OCI-LY1 (cell line): ENCODE data around the gene DNAJC24.

Experiments
- H2AFZ ChIP-seq: fragments of 200-600 bp; sonication (generic), shearing (Covaris generic); 2 replicates; pipeline ENCODE4 v1.6.0; 2014; ENCODE audit warnings: antibody characterized with exemption, mild to moderate bottlenecking, low read length
- H3F3A ChIP-seq: fragments of 200-600 bp; sonication (generic), shearing (Covaris generic); 2 replicates; pipeline ENCODE4 v1.6.0; 2014; ENCODE audit warnings: mild to moderate bottlenecking, antibody characterized with exemption, low read length, moderate library complexity; ENCODE audit not compliant: insufficient read depth
- H3K27ac ChIP-seq: fragments of 200-600 bp; sonication (generic); 2 replicates; pipeline ENCODE4 v1.5.1; 2014; ENCODE audit warnings: low read length, mixed run types, mild to moderate bottlenecking, low read depth; ENCODE audit not compliant: poor library complexity, severe bottlenecking
- H3K27me3 ChIP-seq: fragments of 200-600 bp; sonication (generic); 2 replicates; pipeline ENCODE4 v1.6.0; 2014; ENCODE audit warnings: antibody characterized with exemption, mild to moderate bottlenecking, low read length, moderate library complexity; ENCODE audit not compliant: insufficient read depth
- H3K36me3 ChIP-seq: fragments of 200-600 bp; sonication (generic); 2 replicates; pipeline ENCODE4 v1.6.1; 2014; ENCODE audit warnings: mild to moderate bottlenecking, antibody characterized with exemption, low read length, moderate library complexity, mixed read lengths; ENCODE audit not compliant: insufficient read depth
- H3K4me1 ChIP-seq: fragments of 200-600 bp; sonication (generic); 2 replicates; pipeline ENCODE4 v1.5.1; 2014; ENCODE audit warnings: mild to moderate bottlenecking, low read length, moderate library complexity; ENCODE audit not compliant: insufficient read depth, severe bottlenecking
- H3K4me2 ChIP-seq: fragments of 200-600 bp; sonication (generic), shearing (Covaris generic); 2 replicates; pipeline ENCODE4 v1.6.1; 2014; ENCODE audit warnings: low read length
- H3K4me3 ChIP-seq: fragments of 200-600 bp; sonication (generic); 2 replicates; pipeline ENCODE4 v1.5.1; 2014; ENCODE audit warnings: low read length, low read depth, mild to moderate bottlenecking, mixed read lengths; ENCODE audit not compliant: poor library complexity, severe bottlenecking
- H3K79me2 ChIP-seq: fragments of 200-600 bp; shearing (Covaris generic); 2 replicates; pipeline ENCODE4 v1.6.1; 2016; ENCODE audit warnings: mixed run types, low read length, mixed read lengths; ENCODE audit not compliant: insufficient read depth
- H3K9ac ChIP-seq: fragments of 200-600 bp; sonication (generic), shearing (Covaris generic); 2 replicates; pipeline ENCODE4 v1.6.1; 2014; ENCODE audit warnings: mild to moderate bottlenecking, low read length, mixed read lengths
- H3K9me2 ChIP-seq: fragments of 200-600 bp; sonication (generic), shearing (Covaris generic); 2 replicates; pipeline ENCODE4 v1.6.1; 2014; ENCODE audit warnings: low read depth, mild to moderate bottlenecking, low read length, mixed read lengths
- H3K9me3 ChIP-seq: fragments of 200-600 bp; shearing (Covaris generic); 2 replicates; pipeline ENCODE4 v1.6.1; 2014; ENCODE audit warnings: low read length, mixed read lengths
- H4K20me1 ChIP-seq: fragments of 200-600 bp; sonication (generic), shearing (Covaris generic); 2 replicates; pipeline ENCODE4 v1.6.0; 2016; ENCODE audit warnings: mild to moderate bottlenecking, low read length; ENCODE audit not compliant: insufficient read depth
- CTCF ChIP-seq: fragments of 200-600 bp; sonication (generic), shearing (Covaris generic); IDR thresholded peaks from 2 replicates; pipeline ENCODE4 v1.5.1; 2017; ENCODE audit warnings: mild to moderate bottlenecking, antibody characterized with exemption, low read length, moderate library complexity, mixed read lengths
- EZH2 ChIP-seq: fragments of 200-600 bp; sonication (generic), shearing (Covaris generic); IDR thresholded peaks from 2 replicates; pipeline ENCODE4 v1.8.0; 2017; ENCODE audit warnings: borderline replicate concordance, mixed run types, mild to moderate bottlenecking, antibody characterized with exemption, low read length, moderate library complexity, mixed read lengths

DNAJC24 gene

DNA sequence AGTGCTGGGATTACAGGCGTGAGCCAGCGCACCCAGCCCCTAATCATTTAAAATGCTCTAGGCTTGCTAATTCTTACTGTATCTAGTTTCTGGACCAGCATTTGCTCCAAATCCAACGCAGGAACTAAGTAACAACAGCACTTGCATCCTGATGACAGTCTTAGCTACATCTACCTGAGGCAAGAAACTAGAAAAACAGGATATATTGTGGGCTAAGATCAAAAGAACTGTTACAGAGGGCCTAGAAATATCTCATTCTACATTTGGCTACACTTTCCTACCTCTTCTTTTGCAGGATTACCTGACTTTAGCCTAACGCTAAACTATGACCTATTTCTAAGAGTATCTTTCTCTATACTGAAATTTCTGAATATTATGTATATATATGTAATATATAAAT, 7.9 kb upstream of the DNAJC24 start:
- Histone ChIP-seq H3K4me3 (no peak overlapping the region), H3F3A (no peaks in the 10 kb centered on the region), H3K9me2 (no peaks in the 10 kb centered on the region)

GRCh38 chr11:31366795-31367194, 2.9 kb upstream of the DNAJC24 start:
- TF ChIP-seq EZH2 = no peak
- no peak for TF ChIP-seq CTCF
- no peak overlapping the region for H3K27ac ChIP-seq

More for the DNA sequence above, 7.9 kb upstream of the DNAJC24 start:
- TF ChIP-seq CTCF = no peak
- TF ChIP-seq EZH2 = no peak
- no peak overlapping the region for H3K4me2 ChIP-seq
- H3K79me2 ChIP-seq = no peaks in the 10 kb centered on the region
- no peak overlapping the region for H2AFZ ChIP-seq
- H3K9me3 ChIP-seq = no peaks in the 10 kb centered on the region
- no peaks in the 10 kb centered on the region for H3K4me1 ChIP-seq
- no peaks in the 10 kb centered on the region for H3K36me3 ChIP-seq
- H4K20me1 ChIP-seq = no peaks in the 10 kb centered on the region
- no peak overlapping the region for H3K9ac ChIP-seq
- H3K27me3 ChIP-seq = no peaks in the 10 kb centered on the region
- no peak overlapping the region for H3K27ac ChIP-seq

DNA sequence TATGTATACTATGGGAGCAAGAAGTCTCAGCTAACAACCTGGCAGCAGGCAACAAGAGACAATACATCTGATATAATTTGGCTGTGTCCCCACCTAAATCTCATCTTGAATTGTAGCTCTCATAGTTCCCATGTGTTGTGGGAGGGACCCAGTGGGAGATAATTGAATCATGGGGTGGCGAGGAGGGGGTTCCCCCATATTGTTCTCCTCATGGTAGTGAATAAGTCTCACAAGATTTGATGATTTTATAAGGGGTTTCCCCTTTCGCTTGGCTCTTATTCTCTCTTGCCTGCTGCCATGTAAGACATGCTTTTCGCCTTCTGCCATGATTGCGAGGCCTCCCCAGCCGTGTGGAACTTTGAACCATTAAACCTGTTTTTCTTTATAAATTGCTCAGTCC, 6.2 kb downstream of the DNAJC24 start:
- no peaks in the 10 kb centered on the region for H4K20me1 ChIP-seq
- H3K36me3 ChIP-seq = no peaks in the 10 kb centered on the region
- no peak overlapping the region for H3K4me3 ChIP-seq
- no peaks in the 10 kb centered on the region for H3K9me2 ChIP-seq
- H3F3A ChIP-seq = no peaks in the 10 kb centered on the region
- no peaks in the 10 kb centered on the region for H3K27me3 ChIP-seq
- no peak overlapping the region for H2AFZ ChIP-seq
- H3K79me2 ChIP-seq = 0 out of 2 replicates have a peak, but pooled peaks cover 11% of the 10 kb centered on the region
- TF ChIP-seq CTCF = no peak
- TF ChIP-seq EZH2 = no peak
- H3K4me1 ChIP-seq = peaks cover 13% of the 10 kb centered on the region
- no peaks in the 10 kb centered on the region for H3K9me3 ChIP-seq
- no peak overlapping the region for H3K9ac ChIP-seq
- H3K27ac ChIP-seq = no peak overlapping the region
- 0 out of 2 replicates have a peak overlapping the region, but pooled peaks have one; percentile 39 for H3K4me2 ChIP-seq

More at GRCh38 chr11:31366795-31367194, 2.9 kb upstream of the DNAJC24 start:
- Histone ChIP-seq H3K9me3 (no peaks in the 10 kb centered on the region), H3F3A (no peaks in the 10 kb centered on the region), H3K4me1 (peaks cover 19% of the 10 kb centered on the region), H3K36me3 (no peaks in the 10 kb centered on the region), H3K27me3 (no peaks in the 10 kb centered on the region), H3K79me2 (peaks cover 8% of the 10 kb centered on the region; the same call in 1 of the 2 replicates), H3K4me2 (no peak overlapping the region), H3K9ac (no peak overlapping the region), H3K4me3 (no peak overlapping the region), H3K9me2 (no peaks in the 10 kb centered on the region), H2AFZ (no peak overlapping the region), H4K20me1 (no peaks in the 10 kb centered on the region)
